Vagina (tissue), 2 donors: ENCODE results near the gene ZFAND2B. TPM values are rescaled to one million over a fixed set of nuclear protein-coding genes. Genes with fewer than 3 reads are reported as not detected.

Experiments used
- DNase-seq, 2 donors: peaks; one replicate each; pipeline ENCODE4 v3.0.0-alpha.2; 2017; ENCODE audit errors: extremely low spot score in 2 of 2
- H3K27ac ChIP-seq: fragments of 200-600 bp; sonication (generic); one replicate; pipeline ENCODE4 v1.5.1; 2019
- H3K27me3 ChIP-seq: fragments of 200-600 bp; sonication (generic); one replicate; pipeline ENCODE4 v1.5.1; 2019
- H3K36me3 ChIP-seq, 2 donors: fragments of 200-600 bp; sonication (generic); one replicate each; pipeline ENCODE4 v1.5.1; 2017 to 2019
- H3K4me1 ChIP-seq: fragments of 200-600 bp; sonication (generic); one replicate; pipeline ENCODE4 v1.5.1; 2019
- H3K4me3 ChIP-seq, 2 donors: fragments of 200-600 bp; sonication (generic); 1 replicate in 1 of 2; 2 replicates in 1 of 2; pipeline ENCODE4 v1.5.1; 2016 to 2019
- H3K9me3 ChIP-seq: fragments of 200-600 bp; sonication (generic); one replicate; pipeline ENCODE4 v1.5.1; 2019
- POLR2A ChIP-seq, 2 donors: fragments of 450-650 bp; IDR thresholded peaks; one replicate each; pipeline ENCODE4 v1.6.1; 2017; ENCODE audit warnings: antibody characterized with exemption in 2 of 2, mild to moderate bottlenecking in 2 of 2, moderate library complexity in 2 of 2
- POLR2AphosphoS5 ChIP-seq, 2 donors: sonication (generic); formaldehyde crosslinking; IDR thresholded peaks; one replicate each; pipeline ENCODE4 v1.9.0; 2017; ENCODE audit warnings: antibody characterized with exemption in 2 of 2, mild to moderate bottlenecking in 2 of 2, low read depth in 1 of 2; ENCODE audit not compliant: insufficient read depth in 1 of 2
- intact Hi-C: fragments of 100-400 bp; cut with DNase I; formaldehyde crosslinking; loops from one replicate; pipeline ENCODE4 v1.15.1; 2023
- total RNA-seq: library from RNA; depleted of rRNA; stranded (reverse); fragments of >200 nt; gene quantifications from one replicate; pipeline ENCODE4 v1.2.3, GENCODE V29; 2016
- TF ChIP-seq, protein P1 (sequence below), 3 experiments: fragments of 450-650 bp in 2 of 3; fragments of 200-600 bp in 1 of 3; sonication (generic) in 1 of 3; IDR thresholded peaks; one replicate each; pipeline ENCODE4 v1.5.1; 2017 to 2019; ENCODE audit warnings: antibody characterized with exemption in 3 of 3, mild to moderate bottlenecking in 2 of 3, moderate library complexity in 2 of 3

ZFAND2B gene
- total RNA-seq, 1 donor from 2014 or later, result 52.1 TPM

GRCh38 chr2:219223831-219224610 lies 17.4 kb downstream of the ZFAND2B start:
- DNase-seq, result no peak
- H3K27ac ChIP-seq, result no peak overlapping the region
- no peak for TF ChIP-seq POLR2AphosphoS5 (IDR thresholded peaks at IDR 0.05; ENCODE audit: insufficient read depth in 1 of 2, low read depth in 1 of 2)
- TF ChIP-seq POLR2A (IDR thresholded peaks at IDR 0.05), result no peak
- TF ChIP-seq, protein P1, sequence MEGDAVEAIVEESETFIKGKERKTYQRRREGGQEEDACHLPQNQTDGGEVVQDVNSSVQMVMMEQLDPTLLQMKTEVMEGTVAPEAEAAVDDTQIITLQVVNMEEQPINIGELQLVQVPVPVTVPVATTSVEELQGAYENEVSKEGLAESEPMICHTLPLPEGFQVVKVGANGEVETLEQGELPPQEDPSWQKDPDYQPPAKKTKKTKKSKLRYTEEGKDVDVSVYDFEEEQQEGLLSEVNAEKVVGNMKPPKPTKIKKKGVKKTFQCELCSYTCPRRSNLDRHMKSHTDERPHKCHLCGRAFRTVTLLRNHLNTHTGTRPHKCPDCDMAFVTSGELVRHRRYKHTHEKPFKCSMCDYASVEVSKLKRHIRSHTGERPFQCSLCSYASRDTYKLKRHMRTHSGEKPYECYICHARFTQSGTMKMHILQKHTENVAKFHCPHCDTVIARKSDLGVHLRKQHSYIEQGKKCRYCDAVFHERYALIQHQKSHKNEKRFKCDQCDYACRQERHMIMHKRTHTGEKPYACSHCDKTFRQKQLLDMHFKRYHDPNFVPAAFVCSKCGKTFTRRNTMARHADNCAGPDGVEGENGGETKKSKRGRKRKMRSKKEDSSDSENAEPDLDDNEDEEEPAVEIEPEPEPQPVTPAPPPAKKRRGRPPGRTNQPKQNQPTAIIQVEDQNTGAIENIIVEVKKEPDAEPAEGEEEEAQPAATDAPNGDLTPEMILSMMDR (IDR thresholded peaks at IDR 0.05), result no peak
- peaks cover 12 to 72% of the 10 kb centered on the region in 2 donors for H3K36me3 ChIP-seq
- intact Hi-C loops, result no loop called here
- H3K9me3 ChIP-seq, result no peaks in the 10 kb centered on the region
- H3K27me3 ChIP-seq, result no peaks in the 10 kb centered on the region
- no peak overlapping the region for H3K4me3 ChIP-seq
- peaks cover 32% of the 10 kb centered on the region for H3K4me1 ChIP-seq

- no peak overlapping the region for H3K27ac ChIP-seq
Observed at GRCh38 chr2:219225350-219225749, 18.8 kb downstream of the ZFAND2B start.

GRCh38 chr2:219228041-219228910 lies 21.7 kb downstream of the ZFAND2B start:
- H3K27me3 ChIP-seq, result no peaks in the 10 kb centered on the region
- DNase-seq, result no peak
- peak overlapping the region; percentile 64 to 85 for H3K4me3 ChIP-seq
- intact Hi-C loops, result no loop called here
- no peaks in the 10 kb centered on the region for H3K9me3 ChIP-seq
- peaks cover 46% of the 10 kb centered on the region for H3K4me1 ChIP-seq
- no peak for TF ChIP-seq POLR2A (IDR thresholded peaks at IDR 0.05)
- TF ChIP-seq POLR2AphosphoS5 (IDR thresholded peaks at IDR 0.05; ENCODE audit: insufficient read depth in 1 of 2, low read depth in 1 of 2), result no peak
- TF ChIP-seq, protein P1 (IDR thresholded peaks at IDR 0.05), result no peak
- H3K27ac ChIP-seq, result peak overlapping the region; percentile 83
- H3K36me3 ChIP-seq, result peaks cover 12 to 53% of the 10 kb centered on the region in 2 donors

More at GRCh38 chr2:219225350-219225749, 18.8 kb downstream of the ZFAND2B start:
- no peaks in the 10 kb centered on the region for H3K9me3 ChIP-seq
- H3K36me3 ChIP-seq, result peaks cover 12 to 65% of the 10 kb centered on the region in 2 donors
- intact Hi-C loops, result no loop called here
- no peak overlapping the region for H3K4me3 ChIP-seq
- TF ChIP-seq POLR2AphosphoS5 (IDR thresholded peaks at IDR 0.05; ENCODE audit: insufficient read depth in 1 of 2, low read depth in 1 of 2) (no peak), POLR2A (IDR thresholded peaks at IDR 0.05) (no peak)
- TF ChIP-seq, protein P1 (IDR thresholded peaks at IDR 0.05), result no peak
- DNase-seq, result no peak
- H3K4me1 ChIP-seq, result peaks cover 24% of the 10 kb centered on the region
- no peaks in the 10 kb centered on the region for H3K27me3 ChIP-seq

DNA sequence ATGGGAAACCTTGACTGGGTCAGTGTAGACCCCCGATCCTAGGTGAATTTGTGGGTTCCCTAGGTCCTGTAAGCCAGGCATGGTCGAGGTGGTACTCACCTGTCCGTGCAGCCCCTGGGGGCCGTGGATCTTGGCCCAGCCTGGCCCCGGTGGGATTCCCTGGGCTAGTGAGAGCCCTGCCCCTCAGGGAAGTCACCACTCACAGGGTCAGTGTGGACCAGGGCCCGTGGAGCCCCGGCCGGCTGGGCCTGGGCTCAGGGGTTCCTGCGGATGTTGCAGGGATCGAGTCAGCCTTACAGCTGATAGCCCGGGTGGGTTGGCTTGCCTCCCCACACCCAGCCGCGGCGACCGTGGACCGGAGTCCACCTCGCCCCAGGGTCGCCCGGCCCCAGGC lies 22.3 kb downstream of the ZFAND2B start:
- Histone ChIP-seq H3K27ac (peak overlapping the region; percentile 83), H3K36me3 (peaks cover 12 to 53% of the 10 kb centered on the region in 2 donors), H3K4me3 (peak overlapping the region; percentile 64 to 85), H3K4me1 (peaks cover 46% of the 10 kb centered on the region), H3K27me3 (no peaks in the 10 kb centered on the region), H3K9me3 (no peaks in the 10 kb centered on the region)
- intact Hi-C loops, result no loop called here
- TF ChIP-seq, protein P1 (IDR thresholded peaks at IDR 0.05), result no peak
- TF ChIP-seq POLR2AphosphoS5 (IDR thresholded peaks at IDR 0.05; ENCODE audit: insufficient read depth in 1 of 2, low read depth in 1 of 2), result no peak
- TF ChIP-seq POLR2A (IDR thresholded peaks at IDR 0.05), result no peak
- peak in 1 of 2 donors; percentile 88 for DNase-seq
